ENCODE results near the gene MYADM.

The MYADM gene

GRCh38 chr19:53883741-53884140 is 16.1 kb downstream of the MYADM start:
- TF ChIP-seq, protein P1, sequence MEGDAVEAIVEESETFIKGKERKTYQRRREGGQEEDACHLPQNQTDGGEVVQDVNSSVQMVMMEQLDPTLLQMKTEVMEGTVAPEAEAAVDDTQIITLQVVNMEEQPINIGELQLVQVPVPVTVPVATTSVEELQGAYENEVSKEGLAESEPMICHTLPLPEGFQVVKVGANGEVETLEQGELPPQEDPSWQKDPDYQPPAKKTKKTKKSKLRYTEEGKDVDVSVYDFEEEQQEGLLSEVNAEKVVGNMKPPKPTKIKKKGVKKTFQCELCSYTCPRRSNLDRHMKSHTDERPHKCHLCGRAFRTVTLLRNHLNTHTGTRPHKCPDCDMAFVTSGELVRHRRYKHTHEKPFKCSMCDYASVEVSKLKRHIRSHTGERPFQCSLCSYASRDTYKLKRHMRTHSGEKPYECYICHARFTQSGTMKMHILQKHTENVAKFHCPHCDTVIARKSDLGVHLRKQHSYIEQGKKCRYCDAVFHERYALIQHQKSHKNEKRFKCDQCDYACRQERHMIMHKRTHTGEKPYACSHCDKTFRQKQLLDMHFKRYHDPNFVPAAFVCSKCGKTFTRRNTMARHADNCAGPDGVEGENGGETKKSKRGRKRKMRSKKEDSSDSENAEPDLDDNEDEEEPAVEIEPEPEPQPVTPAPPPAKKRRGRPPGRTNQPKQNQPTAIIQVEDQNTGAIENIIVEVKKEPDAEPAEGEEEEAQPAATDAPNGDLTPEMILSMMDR (IDR thresholded peaks at IDR 0.05; ENCODE audit: low read depth, low read length): no peak
- no peak overlapping the region for H3K4me3 ChIP-seq (ENCODE audit: low read depth, low read length)

- TF ChIP-seq, protein P1 (IDR thresholded peaks at IDR 0.05; ENCODE audit: low read depth, low read length): no peak
- H3K4me3 ChIP-seq (ENCODE audit: low read depth, low read length): no peak overlapping the region
These were observed 16.6 kb downstream of the MYADM start for GRCh38 chr19:53884256-53884655.

DNA sequence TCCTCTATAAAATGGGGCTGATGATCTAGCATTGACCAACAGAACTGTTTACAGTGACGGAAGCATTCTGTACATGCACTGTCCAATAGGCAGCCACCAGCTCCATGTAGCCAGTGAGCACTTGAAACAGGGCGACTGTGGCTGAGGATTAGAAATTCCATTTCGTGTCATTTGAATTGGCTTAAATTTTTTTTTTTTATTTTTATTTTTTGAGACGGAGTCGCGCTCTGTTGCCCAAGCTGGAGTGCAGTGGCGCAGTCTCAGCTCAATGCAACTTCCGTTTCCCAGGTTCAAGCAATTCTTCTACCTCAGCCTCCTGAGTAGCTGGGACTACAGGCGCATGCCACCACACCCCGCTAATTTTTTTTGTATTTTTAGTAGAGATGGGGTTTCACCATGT is 17.4 kb downstream of the MYADM start:
- H3K4me3 ChIP-seq (ENCODE audit: low read depth, low read length): no peak overlapping the region
- TF ChIP-seq, protein P1 (IDR thresholded peaks at IDR 0.05; ENCODE audit: low read depth, low read length): no peak

DNA sequence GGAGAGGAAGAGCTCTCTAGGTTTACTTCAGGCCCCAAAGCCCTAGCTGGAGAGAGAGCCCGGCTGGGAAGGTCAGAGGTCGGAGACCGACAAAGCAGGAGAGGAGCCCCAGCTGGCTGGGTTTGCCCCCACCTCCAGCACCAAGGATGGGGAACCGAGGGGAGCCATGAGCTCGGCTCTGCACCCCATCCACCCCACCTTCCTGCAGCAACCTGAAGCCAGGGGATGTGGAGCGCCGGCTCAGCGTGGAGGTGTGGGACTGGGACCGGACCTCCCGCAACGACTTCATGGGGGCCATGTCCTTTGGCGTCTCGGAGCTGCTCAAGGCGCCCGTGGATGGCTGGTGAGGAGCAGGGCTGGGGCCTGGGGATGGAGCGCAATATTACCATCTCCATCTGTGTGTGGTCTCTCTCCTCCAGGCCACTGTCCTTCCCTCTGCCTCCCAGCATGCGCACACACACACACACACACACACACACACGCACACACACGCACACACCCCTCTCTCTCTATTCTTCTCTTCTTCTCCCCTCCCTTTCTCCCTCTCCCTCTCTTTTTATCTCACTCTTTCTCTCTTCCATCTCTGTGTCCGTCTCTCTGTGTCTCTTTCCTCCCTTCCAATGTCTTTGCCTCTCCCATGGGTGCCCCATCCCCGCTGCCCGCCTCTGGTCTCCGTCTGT is 24.8 kb downstream of the MYADM start:
- TF ChIP-seq, protein P1 (IDR thresholded peaks at IDR 0.05; ENCODE audit: low read depth, low read length): no peak
- no peak overlapping the region for H3K4me3 ChIP-seq (ENCODE audit: low read depth, low read length)

GRCh38 chr19:53892981-53893325 is 25.3 kb downstream of the MYADM start:
- TF ChIP-seq, protein P1 (IDR thresholded peaks at IDR 0.05; ENCODE audit: low read depth, low read length): no peak
- no peak overlapping the region for H3K4me3 ChIP-seq (ENCODE audit: low read depth, low read length)

- TF ChIP-seq, protein P1 (IDR thresholded peaks at IDR 0.05; ENCODE audit: low read depth, low read length): no peak
- H3K4me3 ChIP-seq (ENCODE audit: low read depth, low read length): no peak overlapping the region
These were observed 27.0 kb downstream of the MYADM start for GRCh38 chr19:53894707-53895106.

- no peak overlapping the region for H3K4me3 ChIP-seq (ENCODE audit: low read depth, low read length)
- TF ChIP-seq, protein P1 (IDR thresholded peaks at IDR 0.05; ENCODE audit: low read depth, low read length): no peak
These were observed 29.0 kb downstream of the MYADM start for GRCh38 chr19:53896682-53897081.

Data from WI38 (cell line).